B cell (primary cell): ENCODE data around the gene TRPM1. TPM values are rescaled to one million over a fixed set of nuclear protein-coding genes. Genes with fewer than 3 reads are reported as not detected.

Source experiments
- ATAC-seq: fragments of 200-7000 bp; cut with Tn5 transposase; one replicate; pipeline ENCODE4 v1.10.0; 2021; ENCODE audit warnings: low read depth, mild to moderate bottlenecking, moderate number of reproducible peaks, moderate library complexity
- CTCF ChIA-PET: fragments of 350-600 bp; sonication (Branson Sonifier 250); formaldehyde crosslinking; loops from one replicate; lab custom pipeline; 2021; ENCODE audit warnings: antibody characterized with exemption, inconsistent platforms; lab: Charles Lee
- POLR2A ChIA-PET: fragments of 350-600 bp; sonication (Branson Sonifier 250); formaldehyde crosslinking; loops from one replicate; lab custom pipeline; 2021; ENCODE audit warnings: antibody characterized with exemption; lab: Charles Lee
- DNase-seq: peaks from one replicate; pipeline ENCODE4 v3.0.0; 2013
- H2AFZ ChIP-seq: 2 replicates; pipeline ENCODE4 v1.6.1; 2012; ENCODE audit warnings: mild to moderate bottlenecking, low read depth, low read length; ENCODE audit not compliant: insufficient read depth, poor library complexity, severe bottlenecking
- H3K27ac ChIP-seq, 2 donors: 1 replicate in 1 of 2; 2 replicates in 1 of 2; pipeline ENCODE4 v1.5.1; 2012 to 2013; ENCODE audit warnings: low read length in 2 of 2, mild to moderate bottlenecking in 2 of 2, moderate library complexity in 1 of 2
- H3K27me3 ChIP-seq, 4 experiments: fragments of 200-600 bp in 1 of 4; sonication (generic) in 1 of 4; replicated peaks in 1 of 4; 1 replicate in 2 of 4; 2 replicates in 2 of 4; pipeline versions ENCODE4 v1.6.1 to v1.7.0; 2013 to 2016; ENCODE audit warnings: low read length in 3 of 4, mild to moderate bottlenecking in 2 of 4, mixed read lengths in 1 of 4, moderate library complexity in 1 of 4; ENCODE audit not compliant: insufficient read depth in 4 of 4, control insufficient read depth in 3 of 4; ENCODE audit errors: control extremely low read depth in 1 of 4
- H3K36me3 ChIP-seq, 2 experiments: replicated peaks in 1 of 2; 1 replicate in 1 of 2; 2 replicates in 1 of 2; pipeline versions ENCODE4 v1.6.1 to v1.7.1; 2013; ENCODE audit warnings: low read length in 1 of 2; ENCODE audit not compliant: insufficient read depth in 2 of 2, control insufficient read depth in 1 of 2; ENCODE audit errors: control extremely low read depth in 1 of 2, extremely low read depth in 1 of 2
- H3K4me1 ChIP-seq, 2 donors: fragments of 200-600 bp in 1 of 2; sonication (generic) in 1 of 2; 1 replicate in 1 of 2; 2 replicates in 1 of 2; pipeline versions ENCODE4 v1.5.1 to v1.6.1; 2013 to 2017; ENCODE audit warnings: low read length in 2 of 2; ENCODE audit not compliant: control insufficient read depth in 2 of 2, insufficient read depth in 2 of 2
- H3K4me2 ChIP-seq: replicated peaks from 2 replicates; pipeline ENCODE3; 2012; ENCODE audit warnings: mild to moderate bottlenecking, low read depth, low read length; ENCODE audit not compliant: poor library complexity, severe bottlenecking
- H3K4me3 ChIP-seq, 5 experiments: fragments of 200-600 bp in 1 of 5; sonication (generic) in 1 of 5; 1 replicate in 3 of 5; 2 replicates in 2 of 5; pipeline versions ENCODE4 v1.5.1 to v1.7.0; 2011 to 2016; ENCODE audit warnings: low read length in 4 of 5, mild to moderate bottlenecking in 4 of 5, low read depth in 2 of 5, control low read depth in 1 of 5, moderate library complexity in 1 of 5; ENCODE audit not compliant: insufficient read depth in 1 of 5; ENCODE audit errors: control extremely low read depth in 1 of 5, extremely low read depth in 1 of 5
- H3K79me2 ChIP-seq: fragments of 200-600 bp; sonication (generic); one replicate; pipeline ENCODE4 v1.6.0; 2016; ENCODE audit warnings: low read length; ENCODE audit not compliant: control insufficient read depth, insufficient read depth
- H3K9ac ChIP-seq: fragments of 200-600 bp; sonication (generic); 2 replicates; pipeline ENCODE4 v1.6.1; 2017; ENCODE audit warnings: mild to moderate bottlenecking, low read length, moderate library complexity
- H3K9me3 ChIP-seq, 3 donors: one replicate each; pipeline versions ENCODE4 v1.6.1 to v1.7.1; 2013; ENCODE audit warnings: low read length in 2 of 3; ENCODE audit not compliant: control insufficient read depth in 2 of 3, insufficient read depth in 1 of 3; ENCODE audit errors: control extremely low read depth in 1 of 3
- H4K20me1 ChIP-seq: 2 replicates; pipeline ENCODE4 v1.6.0; 2012; ENCODE audit warnings: mild to moderate bottlenecking, low read length; ENCODE audit not compliant: insufficient read depth, control insufficient read depth, poor library complexity, severe bottlenecking
- H3K27ac Mint-ChIP-seq: one replicate; pipeline ENCODE4 v1.8.0; 2021; ENCODE audit warnings: mixed read lengths
- H3K27me3 Mint-ChIP-seq: one replicate; pipeline ENCODE4 v1.8.0; 2021; ENCODE audit warnings: mixed read lengths
- H3K4me1 Mint-ChIP-seq: one replicate; pipeline ENCODE4 v1.8.0; 2021; ENCODE audit warnings: mixed read lengths
- H3K4me3 Mint-ChIP-seq: one replicate; pipeline ENCODE4 v1.8.0; 2021; ENCODE audit warnings: mixed read lengths
- H3K9me3 Mint-ChIP-seq: one replicate; pipeline ENCODE4 v1.8.0; 2022; ENCODE audit warnings: mixed read lengths; ENCODE audit not compliant: insufficient read depth
- CTCF ChIP-seq: fragments of 200-600 bp; IDR thresholded peaks from one replicate; pipeline ENCODE4 v1.8.0; 2022; ENCODE audit warnings: antibody characterized with exemption, mild to moderate bottlenecking
- EZH2 ChIP-seq: IDR thresholded peaks from 2 replicates; pipeline ENCODE4 v1.6.1; 2012; ENCODE audit warnings: borderline replicate concordance, low read depth, mild to moderate bottlenecking, moderate library complexity, low read length; ENCODE audit not compliant: insufficient read depth, poor library complexity, severe bottlenecking
- WGBS: methylation state at CpG from one replicate; pipeline ENCODE4 v1.1.5; 2013; ENCODE audit warnings: missing lambda C conversion rate; ENCODE audit not compliant: insufficient coverage; 5-methylcytosine and 5-hydroxymethylcytosine counted together
- intact Hi-C: fragments of 100-400 bp; cut with micrococcal nuclease; formaldehyde crosslinking; loops from one replicate; pipeline ENCODE4 v1.10.0; 2022
- polyA plus RNA-seq: library from polyadenylated mRNA; depleted of rRNA; stranded (reverse); fragments of >200 nt; gene quantifications from 2 replicates; pipeline ENCODE4 v1.2.3, GENCODE V29; 2012
- total RNA-seq, 2 donors: library from RNA; stranded (reverse); fragments of 120-200 nt in 1 of 2; gene quantifications; 1 replicate in 1 of 2; 2 replicates in 1 of 2; pipeline versions ENCODE4 v1.2.3 to v1.2.4, GENCODE V29; 2013 to 2022

TRPM1 gene
- total and polyA plus RNA-seq, 2 donors (not counting 1 experiment from before 2014, with no cell fraction given) = 0.07 TPM; not detected in 1

- ChIA-PET CTCF (interaction anchor here (1.3 to 2.1 kb wide), 3 partner anchors 29 to 133 kb away, joined by 3 to 11 read pairs (median 6); no protein-coding TSS in a partner anchor), POLR2A (no interaction called here)
- Mint-ChIP-seq H3K9me3 (no peaks in the 10 kb centered on the region), H3K4me3 (peak overlapping the region; percentile 3), H3K4me1 (peaks cover 35% of the 10 kb centered on the region), H3K27ac (no peak overlapping the region), H3K27me3 (no peaks in the 10 kb centered on the region)
- H2AFZ ChIP-seq = no peak overlapping the region
- DNase-seq (no peak), ATAC-seq (no peak)
- H3K4me2 ChIP-seq = no peak overlapping the region
- H3K27ac ChIP-seq = no peak overlapping the region
- no peaks in the 10 kb centered on the region for H3K79me2 ChIP-seq
- H3K9ac ChIP-seq = no peak overlapping the region
- no peaks in the 10 kb centered on the region for H3K36me3 ChIP-seq
- no peak overlapping the region for H3K4me3 ChIP-seq
- 98% methylated on average over 6 of the region's 6 CpGs for WGBS
- no peaks in the 10 kb centered on the region for H3K27me3 ChIP-seq
- peaks cover 16 to 28% of the 10 kb centered on the region in 2 donors for H3K4me1 ChIP-seq
- no peaks in the 10 kb centered on the region for H3K9me3 ChIP-seq
- intact Hi-C loops = no loop called here
- no peaks in the 10 kb centered on the region for H4K20me1 ChIP-seq
- TF ChIP-seq EZH2 (no peak), CTCF (no peak)
These were observed 787 bp downstream of the TRPM1 start for GRCh38 chr15:31100738-31101137.

GRCh38 chr15:31098953-31099740 is 2.4 kb downstream of the TRPM1 start:
- Histone ChIP-seq H2AFZ (peak overlapping the region; percentile 25), H3K79me2 (no peaks in the 10 kb centered on the region), H3K36me3 (no peaks in the 10 kb centered on the region), H3K27me3 (no peaks in the 10 kb centered on the region), H4K20me1 (no peaks in the 10 kb centered on the region), H3K9ac (peak overlapping the region; percentile 16), H3K9me3 (no peaks in the 10 kb centered on the region), H3K4me1 (peaks cover 16 to 28% of the 10 kb centered on the region in 2 donors), H3K27ac (peak overlapping the region in 1 of 2 donors; percentile 17), H3K4me2 (peak overlapping the region; percentile 58), H3K4me3 (peak overlapping the region in 1 of 5 experiments; percentile 19)
- peak overlapping the region; percentile 54 for H3K27ac Mint-ChIP-seq
- H3K27me3 Mint-ChIP-seq = no peaks in the 10 kb centered on the region
- peak; percentile 37 for DNase-seq
- no peaks in the 10 kb centered on the region for H3K9me3 Mint-ChIP-seq
- CTCF ChIA-PET = interaction anchor here (1.5 kb wide), 1 partner anchor 85 kb away, joined by 3 read pairs; no protein-coding TSS in a partner anchor
- intact Hi-C loops = no loop called here
- peak overlapping the region; percentile 70 for H3K4me3 Mint-ChIP-seq
- H3K4me1 Mint-ChIP-seq = peaks cover 35% of the 10 kb centered on the region
- POLR2A ChIA-PET = interaction anchor here (0.7 kb wide), 1 partner anchor 47 kb away, joined by 3 read pairs; no protein-coding TSS in a partner anchor
- 100% methylated on average over 2 of the region's 4 CpGs for WGBS
- ATAC-seq = no peak
- TF ChIP-seq CTCF = no peak
- TF ChIP-seq EZH2 = no peak
